Activated naive CD8-positive, alpha-beta T cell treated with anti-CD3 and anti-CD28 coated beads, Interleukin-2, amount 50 U/mL, for 24 hours (primary cell): ENCODE measurements around the gene SUSD3.

ENCODE experiments used
- ATAC-seq: fragments of 150-1000 bp; cut with Tn5 transposase; one replicate; pipeline ENCODE4 v1.10.0; 2021
- DNase-seq: peaks from one replicate; pipeline ENCODE4 v3.0.0; 2021
- H3K27ac Mint-ChIP-seq: one replicate; pipeline ENCODE4 v1.8.0; 2021; ENCODE audit warnings: mild to moderate bottlenecking, mixed read lengths
- H3K27me3 Mint-ChIP-seq: one replicate; pipeline ENCODE4 v1.8.0; 2021; ENCODE audit warnings: mixed read lengths
- H3K36me3 Mint-ChIP-seq: one replicate; pipeline ENCODE4 v1.8.0; 2021; ENCODE audit warnings: low read depth, mixed read lengths
- H3K4me1 Mint-ChIP-seq: one replicate; pipeline ENCODE4 v1.8.0; 2021; ENCODE audit warnings: mixed read lengths
- H3K4me3 Mint-ChIP-seq: one replicate; pipeline ENCODE4 v1.8.0; 2021; ENCODE audit warnings: mild to moderate bottlenecking, moderate library complexity, mixed read lengths
- H3K9me3 Mint-ChIP-seq: one replicate; pipeline ENCODE4 v1.8.0; 2021; ENCODE audit warnings: mixed read lengths

Gene SUSD3

DNA sequence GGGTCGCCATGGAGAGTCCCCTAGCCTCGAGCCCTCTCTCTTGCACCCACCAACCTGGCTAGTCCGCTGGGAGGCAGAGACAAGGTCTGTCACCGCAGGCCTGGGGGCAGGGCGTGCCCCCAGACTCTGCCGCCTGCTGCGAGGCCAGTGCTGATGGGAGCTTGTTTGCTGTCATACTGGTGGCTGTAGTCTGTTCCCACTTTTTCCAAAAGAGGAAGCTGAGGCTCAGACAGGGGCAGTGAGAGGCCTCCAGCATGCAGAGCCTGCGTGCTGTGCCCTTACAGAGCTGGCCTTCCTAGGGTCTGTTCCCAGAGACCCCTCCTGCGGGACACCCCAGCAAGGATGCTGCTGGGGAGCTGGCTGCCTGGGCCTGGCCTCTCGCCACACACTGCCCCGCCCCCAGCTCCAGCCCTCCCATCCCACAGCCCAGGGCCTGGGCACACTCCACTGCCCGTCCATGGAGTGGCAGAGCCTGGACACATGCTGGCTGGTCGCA is 21.0 kb upstream of the SUSD3 start:
- DNase-seq (no peak), ATAC-seq (peak; percentile 5)
- H3K9me3 Mint-ChIP-seq: peaks cover 9% of the 10 kb centered on the region
- H3K27ac Mint-ChIP-seq: no peak overlapping the region
- H3K27me3 Mint-ChIP-seq: no peaks in the 10 kb centered on the region
- H3K4me3 Mint-ChIP-seq: no peak overlapping the region
- peaks cover 38% of the 10 kb centered on the region for H3K4me1 Mint-ChIP-seq
- H3K36me3 Mint-ChIP-seq: peaks cover 2% of the 10 kb centered on the region

DNA sequence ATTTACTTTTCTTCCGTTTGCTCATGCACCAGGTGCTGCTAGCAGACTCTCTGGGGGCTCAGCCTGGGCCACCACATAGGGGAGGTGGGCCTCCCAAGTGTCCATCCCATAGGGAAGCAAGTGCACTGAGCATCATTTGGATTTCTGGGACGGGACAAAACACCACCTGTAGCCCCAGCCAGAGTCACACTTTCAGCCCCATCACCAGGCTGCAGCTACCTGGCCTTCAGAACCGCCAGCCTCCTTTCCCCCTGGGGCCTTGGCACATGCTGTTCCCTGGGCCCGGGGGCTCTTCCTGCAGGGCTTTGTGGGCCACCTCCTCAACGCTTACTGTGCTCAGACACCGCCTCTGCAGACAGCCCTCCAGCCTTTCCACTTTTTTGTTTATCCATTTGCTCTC is 19.6 kb upstream of the SUSD3 start:
- Mint-ChIP-seq H3K27me3 (no peaks in the 10 kb centered on the region), H3K27ac (no peak overlapping the region), H3K4me1 (peaks cover 43% of the 10 kb centered on the region), H3K36me3 (peaks cover 2% of the 10 kb centered on the region), H3K4me3 (no peak overlapping the region), H3K9me3 (peaks cover 9% of the 10 kb centered on the region)
- no peak for ATAC-seq
- no peak for DNase-seq

DNA sequence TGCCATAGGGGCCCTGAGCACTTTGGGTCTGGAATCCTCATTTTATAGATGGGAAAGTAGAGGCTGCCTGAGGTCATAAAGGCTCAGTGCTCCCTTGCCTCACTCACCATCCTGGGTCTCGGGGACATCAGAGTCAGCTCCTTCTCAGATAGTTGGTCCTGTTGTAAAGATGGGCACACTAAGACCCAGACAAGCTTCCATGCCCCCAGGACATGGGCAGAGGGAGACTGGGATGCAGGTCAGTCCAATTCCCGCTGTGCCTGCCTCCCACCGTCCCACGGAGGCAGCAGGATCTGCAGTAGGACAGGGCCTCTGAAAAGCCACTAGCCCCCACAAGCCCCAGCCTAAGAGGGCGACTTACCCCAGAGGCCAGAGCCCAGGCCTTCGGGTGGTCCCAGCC is 19.0 kb upstream of the SUSD3 start:
- Mint-ChIP-seq H3K4me3 (no peak overlapping the region), H3K9me3 (peaks cover 9% of the 10 kb centered on the region), H3K27ac (no peak overlapping the region), H3K27me3 (no peaks in the 10 kb centered on the region), H3K36me3 (peaks cover 2% of the 10 kb centered on the region), H3K4me1 (peaks cover 44% of the 10 kb centered on the region)
- no peak for DNase-seq
- no peak for ATAC-seq

GRCh38 chr9:93039976-93040375 is 18.5 kb upstream of the SUSD3 start:
- Mint-ChIP-seq H3K27me3 (no peaks in the 10 kb centered on the region), H3K4me1 (peaks cover 46% of the 10 kb centered on the region), H3K36me3 (peaks cover 2% of the 10 kb centered on the region), H3K4me3 (no peak overlapping the region), H3K27ac (no peak overlapping the region), H3K9me3 (peaks cover 9% of the 10 kb centered on the region)
- DNase-seq: no peak
- no peak for ATAC-seq

- Mint-ChIP-seq H3K27ac (no peak overlapping the region), H3K9me3 (peaks cover 9% of the 10 kb centered on the region), H3K36me3 (peaks cover 2% of the 10 kb centered on the region), H3K27me3 (no peaks in the 10 kb centered on the region), H3K4me1 (peaks cover 47% of the 10 kb centered on the region), H3K4me3 (no peak overlapping the region)
- ATAC-seq (no peak), DNase-seq (no peak)
These were observed 18.1 kb upstream of the SUSD3 start for GRCh38 chr9:93040409-93040808.

DNA sequence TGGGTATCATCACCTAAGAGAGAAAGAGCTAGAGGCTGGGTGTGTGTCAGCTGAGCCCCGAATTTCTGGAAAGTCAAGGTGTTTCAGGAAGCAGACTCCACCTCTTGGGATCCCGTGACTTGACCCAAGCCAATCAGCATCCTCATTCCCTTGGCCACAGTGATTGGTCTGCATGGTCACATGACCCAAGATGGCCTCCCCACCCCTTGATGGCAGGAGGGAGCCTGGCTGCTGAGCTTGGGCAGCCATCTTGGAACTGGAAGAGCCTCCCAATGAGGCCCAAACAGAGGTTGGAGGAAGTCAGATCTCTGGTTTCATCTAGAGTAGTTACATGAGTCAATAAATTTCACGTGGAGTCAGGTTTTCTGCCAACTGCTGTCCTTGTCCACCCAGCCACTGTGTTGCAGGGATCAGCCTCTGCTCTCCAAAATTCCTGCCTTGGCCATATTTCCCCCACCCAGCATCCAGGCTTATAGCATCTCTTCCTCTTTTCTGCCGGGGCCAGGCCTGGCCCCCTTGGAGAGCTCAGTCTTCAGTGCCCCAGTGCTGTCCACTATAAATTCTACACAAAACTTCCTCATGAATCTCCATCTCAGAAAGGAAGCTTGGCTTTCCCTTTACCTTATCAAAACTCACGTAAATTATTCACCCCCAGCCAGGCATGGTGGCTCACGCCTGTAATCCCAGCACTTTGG is 17.2 kb upstream of the SUSD3 start:
- Mint-ChIP-seq H3K27me3 (no peaks in the 10 kb centered on the region), H3K9me3 (peaks cover 9% of the 10 kb centered on the region), H3K36me3 (no peaks in the 10 kb centered on the region), H3K27ac (peak overlapping the region; percentile 72), H3K4me1 (peaks cover 42% of the 10 kb centered on the region), H3K4me3 (no peak overlapping the region)
- DNase-seq (no peak), ATAC-seq (peak; percentile 31)

- ATAC-seq (no peak), DNase-seq (no peak)
- Mint-ChIP-seq H3K4me3 (no peak overlapping the region), H3K36me3 (no peaks in the 10 kb centered on the region), H3K9me3 (peaks cover 9% of the 10 kb centered on the region), H3K4me1 (peaks cover 30% of the 10 kb centered on the region), H3K27ac (peak overlapping the region; percentile 7), H3K27me3 (no peaks in the 10 kb centered on the region)
These were observed 15.4 kb upstream of the SUSD3 start for GRCh38 chr9:93043122-93043521.

- Mint-ChIP-seq H3K27me3 (no peaks in the 10 kb centered on the region), H3K36me3 (no peaks in the 10 kb centered on the region), H3K4me3 (no peak overlapping the region), H3K4me1 (peaks cover 26% of the 10 kb centered on the region), H3K9me3 (peaks cover 9% of the 10 kb centered on the region), H3K27ac (no peak overlapping the region)
- no peak for ATAC-seq
- DNase-seq: no peak
These were observed 13.0 kb upstream of the SUSD3 start for GRCh38 chr9:93045521-93045920.

- no peak overlapping the region for H3K4me3 Mint-ChIP-seq
- H3K36me3 Mint-ChIP-seq: no peaks in the 10 kb centered on the region
- peaks cover 11% of the 10 kb centered on the region for H3K4me1 Mint-ChIP-seq
- ATAC-seq (peak; percentile 23), DNase-seq (no peak)
- no peaks in the 10 kb centered on the region for H3K9me3 Mint-ChIP-seq
- no peak overlapping the region for H3K27ac Mint-ChIP-seq
- no peaks in the 10 kb centered on the region for H3K27me3 Mint-ChIP-seq
These were observed 9.7 kb upstream of the SUSD3 start for GRCh38 chr9:93048566-93049448.

- Mint-ChIP-seq H3K4me3 (no peak overlapping the region), H3K36me3 (no peaks in the 10 kb centered on the region), H3K27ac (no peak overlapping the region), H3K9me3 (no peaks in the 10 kb centered on the region), H3K4me1 (peaks cover 14% of the 10 kb centered on the region), H3K27me3 (no peaks in the 10 kb centered on the region)
- ATAC-seq (no peak), DNase-seq (no peak)
These were observed 9.0 kb upstream of the SUSD3 start for GRCh38 chr9:93049491-93049890.

DNA sequence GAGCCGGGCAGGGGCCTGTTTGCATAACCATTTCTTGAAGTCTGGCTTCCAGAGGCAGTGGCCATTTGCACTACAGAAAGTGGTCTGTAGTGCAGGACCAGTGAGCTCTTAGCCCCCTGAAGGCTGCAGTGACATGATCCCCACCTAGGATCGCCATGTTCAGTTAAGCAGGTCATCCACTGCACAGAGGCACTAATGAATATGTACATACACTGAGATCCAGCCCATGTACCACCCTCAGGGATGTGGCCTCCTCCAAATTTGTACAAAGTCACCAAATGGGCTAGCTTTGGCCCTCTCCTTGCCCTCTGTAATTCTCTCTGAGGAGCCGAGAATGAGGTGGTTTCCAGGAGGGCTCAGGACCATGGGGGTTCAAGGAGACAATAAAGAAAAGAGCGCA is 8.3 kb upstream of the SUSD3 start:
- Mint-ChIP-seq H3K27me3 (no peaks in the 10 kb centered on the region), H3K36me3 (no peaks in the 10 kb centered on the region), H3K4me3 (no peak overlapping the region), H3K27ac (no peak overlapping the region), H3K4me1 (peaks cover 13% of the 10 kb centered on the region), H3K9me3 (no peaks in the 10 kb centered on the region)
- ATAC-seq: no peak
- DNase-seq: no peak

- ATAC-seq (no peak), DNase-seq (no peak)
- Mint-ChIP-seq H3K4me3 (no peak overlapping the region), H3K27me3 (no peaks in the 10 kb centered on the region), H3K4me1 (peaks cover 15% of the 10 kb centered on the region), H3K9me3 (no peaks in the 10 kb centered on the region), H3K36me3 (no peaks in the 10 kb centered on the region), H3K27ac (no peak overlapping the region)
These were observed 6.8 kb upstream of the SUSD3 start for GRCh38 chr9:93051680-93052089.

DNA sequence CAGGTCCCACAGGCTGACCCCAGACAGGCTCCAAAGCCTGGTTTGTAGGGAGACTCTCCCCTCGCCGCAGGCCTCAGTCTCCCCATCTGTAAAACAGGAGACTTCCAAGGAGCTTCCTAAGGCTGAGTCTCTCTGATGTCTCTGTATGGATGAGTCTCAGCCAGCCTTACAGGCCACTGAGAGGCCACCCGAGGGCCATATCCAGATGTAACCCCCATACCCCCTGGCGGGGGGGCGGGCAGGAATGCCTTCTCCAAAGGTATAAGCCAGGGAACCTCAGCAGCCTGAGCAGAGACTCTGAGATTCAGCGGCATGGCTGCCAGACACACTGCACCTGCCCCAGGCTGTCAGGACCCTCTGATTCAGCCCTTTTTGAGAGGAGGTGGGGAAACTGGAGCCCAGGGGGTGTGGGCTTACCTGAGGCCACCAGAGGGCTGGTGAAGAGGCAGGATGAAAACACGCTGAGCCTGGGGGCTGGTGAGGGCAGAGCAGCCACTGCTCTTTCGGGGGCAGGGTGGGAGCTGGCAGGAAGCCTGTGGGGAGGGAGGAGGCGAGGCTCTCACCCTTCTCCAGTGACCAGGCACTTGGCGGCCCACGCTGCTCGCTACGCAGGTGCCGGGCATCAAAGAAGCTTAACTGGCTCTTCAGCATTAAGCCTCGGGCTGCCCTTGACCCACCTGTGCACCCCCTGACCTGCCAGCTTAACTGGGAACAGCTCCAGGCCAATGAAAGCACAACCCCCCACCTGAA is 5.5 kb upstream of the SUSD3 start:
- peaks cover 18% of the 10 kb centered on the region for H3K4me1 Mint-ChIP-seq
- no peaks in the 10 kb centered on the region for H3K9me3 Mint-ChIP-seq
- no peak overlapping the region for H3K27ac Mint-ChIP-seq
- no peaks in the 10 kb centered on the region for H3K27me3 Mint-ChIP-seq
- ATAC-seq (no peak), DNase-seq (no peak)
- no peaks in the 10 kb centered on the region for H3K36me3 Mint-ChIP-seq
- H3K4me3 Mint-ChIP-seq: no peak overlapping the region

DNA sequence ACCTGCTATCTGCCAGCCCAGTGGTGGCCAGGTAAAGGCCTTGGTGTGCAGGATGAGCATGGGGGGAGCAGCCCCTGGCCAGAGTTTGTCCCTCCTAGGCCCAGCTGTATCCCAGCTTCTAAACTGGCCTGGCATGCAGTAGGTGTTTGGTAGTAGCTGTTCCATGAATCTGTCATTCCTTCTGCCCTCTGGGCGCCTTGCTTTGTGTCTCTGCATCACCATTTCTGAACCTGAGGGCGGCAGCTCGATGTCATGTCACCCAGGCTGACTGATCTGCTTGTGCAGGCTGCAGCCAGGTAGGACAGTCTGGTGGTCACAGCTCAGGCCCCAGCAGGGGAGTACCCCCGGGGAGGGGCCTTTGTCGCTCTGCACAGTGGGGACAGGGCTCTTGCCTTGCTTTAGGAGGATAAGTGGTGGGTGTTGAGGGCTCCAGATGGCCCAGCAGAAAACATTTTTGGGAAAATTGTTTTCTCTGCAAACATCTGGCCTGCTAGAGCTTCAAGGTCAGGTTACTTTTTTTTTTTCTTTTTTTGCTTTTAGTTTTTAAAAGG is 4.6 kb upstream of the SUSD3 start:
- Mint-ChIP-seq H3K4me1 (peaks cover 21% of the 10 kb centered on the region), H3K9me3 (no peaks in the 10 kb centered on the region), H3K27me3 (no peaks in the 10 kb centered on the region), H3K4me3 (no peak overlapping the region), H3K27ac (no peak overlapping the region), H3K36me3 (no peaks in the 10 kb centered on the region)
- DNase-seq: no peak
- no peak for ATAC-seq
